K562 (cell line): ENCODE results near the gene BCL7C. TPM values are rescaled to one million over a fixed set of nuclear protein-coding genes. Genes with fewer than 3 reads are reported as not detected.
A peak's percentile ranks its signal among the peaks of the same experiment; 100 is the strongest.

Experiments
- ASH1L ChIP-seq: fragments of 450-650 bp; IDR thresholded peaks from 2 replicates; pipeline ENCODE4 v1.6.1; 2018; ENCODE audit warnings: borderline replicate concordance, mild to moderate bottlenecking, low read depth; ENCODE audit not compliant: partially characterized antibody
- CBFA2T3 ChIP-seq: fragments of 450-650 bp; IDR thresholded peaks from 2 replicates; pipeline ENCODE4 v1.6.1; 2017
- CSDE1 ChIP-seq, 2 experiments: fragments of 450-650 bp; IDR thresholded peaks; 2 replicates each; pipeline ENCODE4 v1.6.1; 2016; ENCODE audit warnings: mild to moderate bottlenecking in 1 of 2
- ERF ChIP-seq: fragments of 450-650 bp; formaldehyde crosslinking; IDR thresholded peaks from 2 replicates; pipeline ENCODE4 v1.4.0; 2020; ENCODE audit warnings: mild to moderate bottlenecking, mixed read lengths
- FOXJ2 ChIP-seq: fragments of 200-800 bp; sonication (Bioruptor generic); IDR thresholded peaks from 2 replicates; pipeline ENCODE4 v1.6.1; 2016; ENCODE audit warnings: missing genetic modification characterization, missing compliant biosample characterization
- MEIS2 ChIP-seq: fragments of 450-650 bp; IDR thresholded peaks from 2 replicates; pipeline ENCODE4 v1.6.1; 2014; ENCODE audit warnings: mild to moderate bottlenecking; ENCODE audit not compliant: partially characterized antibody
- MTA2 ChIP-seq: fragments of 450-650 bp; IDR thresholded peaks from 2 replicates; pipeline ENCODE4 v1.6.1; 2016; ENCODE audit warnings: low read depth
- NR2C2 ChIP-seq, 2 experiments: fragments of 200-800 bp in 1 of 2; sonication (Bioruptor generic) in 1 of 2; sonication (generic) in 1 of 2; formaldehyde crosslinking in 1 of 2; IDR thresholded peaks; 2 replicates each; pipeline versions ENCODE4 v1.6.1 to v1.8.0; 2016 to 2022; ENCODE audit warnings: mild to moderate bottlenecking in 1 of 2, missing compliant biosample characterization in 1 of 2, missing genetic modification characterization in 1 of 2, missing genetic modification reagents in 1 of 2
- NRF1 ChIP-seq, 2 experiments: fragments of 450-650 bp; IDR thresholded peaks in 1 of 2; conservative IDR thresholded peaks in 1 of 2; 2 replicates each; pipeline ENCODE4 v1.6.1; 2014; ENCODE audit warnings: mild to moderate bottlenecking in 2 of 2
- PBX2 ChIP-seq, 2 experiments: IDR thresholded peaks in 1 of 2; conservative IDR thresholded peaks in 1 of 2; 2 replicates each; pipeline ENCODE4 v1.6.1; 2016; ENCODE audit warnings: low read depth in 2 of 2, mild to moderate bottlenecking in 1 of 2, missing compliant biosample characterization in 1 of 2, missing genetic modification characterization in 1 of 2, moderate library complexity in 1 of 2
- POLR2AphosphoS2 ChIP-seq: IDR thresholded peaks from 2 replicates; pipeline ENCODE4 v1.6.1; 2012; ENCODE audit warnings: low read length, improper control_type of control experiment
- POLR2G ChIP-seq: fragments of 200-400 bp; formaldehyde crosslinking; IDR thresholded peaks from 2 replicates; pipeline ENCODE4 v1.6.1; 2017; ENCODE audit warnings: low read depth, mild to moderate bottlenecking, antibody characterized with exemption, low read length, moderate library complexity
- SIX5 ChIP-seq, 2 experiments: IDR thresholded peaks; 2 replicates each; pipeline ENCODE4 v1.6.1; 2011; ENCODE audit warnings: low read length in 2 of 2, borderline replicate concordance in 1 of 2, low read depth in 1 of 2, mild to moderate bottlenecking in 1 of 2, moderate library complexity in 1 of 2; ENCODE audit not compliant: insufficient read depth in 1 of 2
- SREBF1 ChIP-seq: fragments of 150-350 bp; IDR thresholded peaks from 2 replicates; pipeline ENCODE4 v1.6.1; 2014; ENCODE audit warnings: antibody characterized with exemption, low read depth, low read length, borderline replicate concordance
- TARDBP ChIP-seq: fragments of 450-650 bp; IDR thresholded peaks from 2 replicates; pipeline ENCODE4 v1.6.1; 2016
- ZBTB12 ChIP-seq: fragments of 250-450 bp; sonication (Bioruptor Pico); IDR thresholded peaks from 2 replicates; pipeline ENCODE4 v1.4.0; 2020
- ZFX ChIP-seq: sonication (generic); formaldehyde crosslinking; IDR thresholded peaks from 2 replicates; pipeline ENCODE4 v1.8.0; 2022; ENCODE audit warnings: mild to moderate bottlenecking, missing genetic modification reagents, moderate library complexity
- ZNF311 ChIP-seq: fragments of 250-450 bp; sonication (Bioruptor Pico); IDR thresholded peaks from 2 replicates; pipeline ENCODE4 v1.4.0; 2020; ENCODE audit warnings: mild to moderate bottlenecking, moderate library complexity
- ZNF551 ChIP-seq: fragments of 250-450 bp; sonication (Bioruptor Pico); IDR thresholded peaks from 2 replicates; pipeline ENCODE4 v1.5.0; 2021; ENCODE audit warnings: mild to moderate bottlenecking, moderate library complexity
- ZNF766 ChIP-seq: fragments of 200-800 bp; sonication (Bioruptor generic); conservative IDR thresholded peaks from 2 replicates; pipeline ENCODE4 v1.6.1; 2016; ENCODE audit warnings: missing genetic modification characterization, missing compliant biosample characterization
- polyA plus RNA-seq, 8 experiments: library from polyadenylated mRNA; depleted of rRNA in 4 of 8; stranded (reverse) in 5 of 8; unstranded in 3 of 8; fragments of >200 nt; fragmentation: Nextera tagmentation in 2 of 8; fragmentation: Illumina TruSeq in 1 of 8; extraction: Ambion mirVana in 2 of 8; extraction: Trizol in 1 of 8; gene quantifications; 2 replicates each; pipeline versions ENCODE4 v1.2.1 to v1.2.3, GENCODE V29; 2011 to 2014; ENCODE audit warnings: inconsistent platforms in 1 of 8, missing spikeins in 1 of 8
- total RNA-seq, 7 experiments: library from RNA; depleted of rRNA in 6 of 7; stranded (reverse); fragments of >200 nt in 6 of 7; fragmentation: Illumina TruSeq in 2 of 7; extraction: Trizol in 2 of 7; gene quantifications; 2 replicates each; pipeline versions ENCODE4 v1.2.1 to v1.2.3, GENCODE V29; 2011 to 2021; ENCODE audit warnings: low replicate concordance in 1 of 7
- TF ChIP-seq, protein P1 (sequence below): fragments of 250-450 bp; sonication (Bioruptor Pico); IDR thresholded peaks from 2 replicates; pipeline ENCODE4 v1.4.0; 2020; ENCODE audit warnings: mild to moderate bottlenecking, moderate library complexity

Gene BCL7C
- total and polyA plus RNA-seq, 9 of the 15 experiments (the other 6 are each of a cell fraction or from before 2014, with no cell fraction given), result 1.7 to 85.8 (median 19.6) TPM

DNA sequence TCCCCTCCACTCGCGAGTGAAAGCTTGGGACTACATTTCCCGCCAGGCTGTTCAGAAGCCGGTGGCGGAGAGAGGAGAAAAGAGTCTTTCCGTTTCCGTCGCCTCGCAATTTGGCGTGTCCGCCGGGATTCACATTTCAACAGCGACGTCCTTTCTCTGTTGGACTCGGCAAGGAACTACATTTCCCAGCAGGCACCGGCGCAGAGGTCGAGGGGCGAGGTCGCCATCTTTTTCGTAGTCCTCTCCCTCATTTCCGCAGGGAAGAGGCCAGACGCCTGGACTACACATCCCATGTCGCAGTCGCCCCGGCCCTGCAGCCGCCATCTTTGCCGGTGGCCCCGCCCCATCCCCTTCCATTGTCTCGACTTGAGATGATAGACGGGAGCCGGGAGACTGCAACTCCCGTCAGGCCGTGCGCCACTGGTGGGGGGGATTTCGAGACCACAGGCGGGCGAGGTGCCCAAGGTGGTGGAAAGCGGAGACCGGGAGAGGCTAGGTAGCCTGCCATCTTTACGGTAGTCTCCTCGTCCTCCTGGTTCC lies 28.6 kb upstream of the BCL7C start (continued):
- TF ChIP-seq ZBTB12 (CRISPR knock-in tag), result peak; percentile 93
- TF ChIP-seq PBX2 (CRISPR knock-in tag; IDR thresholded peaks at IDR 0.05; ENCODE audit: low read depth), result peak; percentile 68
- TF ChIP-seq PBX2 (tag; conservative IDR thresholded peaks at IDR 0.05; ENCODE audit: low read depth), result peak; percentile 76
- peak; percentile 95 to 99 for TF ChIP-seq SIX5 (IDR thresholded peaks at IDR 0.05; ENCODE audit: borderline replicate concordance in 1 of 2, insufficient read depth in 1 of 2, low read depth in 1 of 2, low read length in 2 of 2)
- TF ChIP-seq, protein P1, sequence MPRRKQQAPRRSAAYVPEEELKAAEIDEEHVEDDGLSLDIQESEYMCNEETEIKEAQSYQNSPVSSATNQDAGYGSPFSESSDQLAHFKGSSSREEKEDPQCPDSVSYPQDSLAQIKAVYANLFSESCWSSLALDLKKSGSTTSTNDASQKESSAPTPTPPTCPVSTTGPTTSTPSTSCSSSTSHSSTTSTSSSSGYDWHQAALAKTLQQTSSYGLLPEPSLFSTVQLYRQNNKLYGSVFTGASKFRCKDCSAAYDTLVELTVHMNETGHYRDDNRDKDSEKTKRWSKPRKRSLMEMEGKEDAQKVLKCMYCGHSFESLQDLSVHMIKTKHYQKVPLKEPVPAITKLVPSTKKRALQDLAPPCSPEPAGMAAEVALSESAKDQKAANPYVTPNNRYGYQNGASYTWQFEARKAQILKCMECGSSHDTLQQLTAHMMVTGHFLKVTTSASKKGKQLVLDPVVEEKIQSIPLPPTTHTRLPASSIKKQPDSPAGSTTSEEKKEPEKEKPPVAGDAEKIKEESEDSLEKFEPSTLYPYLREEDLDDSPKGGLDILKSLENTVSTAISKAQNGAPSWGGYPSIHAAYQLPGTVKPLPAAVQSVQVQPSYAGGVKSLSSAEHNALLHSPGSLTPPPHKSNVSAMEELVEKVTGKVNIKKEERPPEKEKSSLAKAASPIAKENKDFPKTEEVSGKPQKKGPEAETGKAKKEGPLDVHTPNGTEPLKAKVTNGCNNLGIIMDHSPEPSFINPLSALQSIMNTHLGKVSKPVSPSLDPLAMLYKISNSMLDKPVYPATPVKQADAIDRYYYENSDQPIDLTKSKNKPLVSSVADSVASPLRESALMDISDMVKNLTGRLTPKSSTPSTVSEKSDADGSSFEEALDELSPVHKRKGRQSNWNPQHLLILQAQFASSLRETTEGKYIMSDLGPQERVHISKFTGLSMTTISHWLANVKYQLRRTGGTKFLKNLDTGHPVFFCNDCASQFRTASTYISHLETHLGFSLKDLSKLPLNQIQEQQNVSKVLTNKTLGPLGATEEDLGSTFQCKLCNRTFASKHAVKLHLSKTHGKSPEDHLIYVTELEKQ (CRISPR knock-in tag), result no peak
- no peak for TF ChIP-seq TARDBP
- 0 out of 2 replicates have a peak, but pooled peaks have one; percentile 11 for TF ChIP-seq ERF (CRISPR knock-in tag)
- TF ChIP-seq MEIS2, result peak; percentile 68
- TF ChIP-seq SREBF1, result peak; percentile 88; the same call in 1 of the 2 replicates
- peak; percentile 52 for TF ChIP-seq ZFX (CRISPR knock-in tag)
- TF ChIP-seq POLR2G, result peak; percentile 89
- TF ChIP-seq NR2C2 (CRISPR knock-in tag; IDR thresholded peaks at IDR 0.05), result peak; percentile 100
- peak; percentile 100 for TF ChIP-seq NR2C2 (tag; IDR thresholded peaks at IDR 0.05)
- TF ChIP-seq CBFA2T3, result no peak
- TF ChIP-seq ZNF766 (CRISPR knock-in tag), result peak; percentile 97
- TF ChIP-seq ZNF551 (CRISPR knock-in tag), result no peak
- peak in 1 of 2 experiments; percentile 82; a peak in 2 of 4 replicates for TF ChIP-seq CSDE1 (IDR thresholded peaks at IDR 0.05)
- TF ChIP-seq POLR2AphosphoS2, result no peak
- peak; percentile 90 for TF ChIP-seq MTA2
- peak; percentile 87 for TF ChIP-seq ZNF311 (CRISPR knock-in tag)
- peak; percentile 93 for TF ChIP-seq FOXJ2 (tag)
- TF ChIP-seq NRF1 (conservative IDR thresholded peaks at IDR 0.05 in 1 of 2, IDR thresholded peaks at IDR 0.05 in 1 of 2), result peak; percentile 72 to 76
- TF ChIP-seq ASH1L, result peak; percentile 79
